ENCODE results near the gene POM121C.
"Not testable (repeated sequence)": the region's sequence is repeated elsewhere in the genome, so short reads cannot be mapped to it uniquely, and the experiment has no call there.

The POM121C gene

DNA sequence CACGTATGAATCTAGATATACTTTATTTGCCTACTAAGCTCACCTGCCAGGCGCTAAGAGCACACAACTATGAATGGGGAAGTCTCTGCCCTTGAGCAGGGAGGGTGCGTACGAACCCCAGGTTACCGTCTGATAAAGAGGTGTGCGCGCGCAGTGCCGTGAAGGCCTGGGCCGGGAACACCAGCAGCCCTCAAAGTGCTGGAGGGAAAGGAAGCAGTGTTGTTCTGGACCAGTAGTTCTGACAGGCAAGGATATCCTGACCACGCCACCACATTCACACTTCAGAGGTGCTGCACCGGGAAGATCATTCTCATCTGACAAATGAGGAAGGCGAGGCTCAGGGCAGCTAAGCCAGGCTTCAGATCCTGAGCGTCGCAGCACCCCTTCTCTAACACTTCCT is 62.6 kb downstream of the POM121C start:
- DNase-seq (ENCODE audit: low spot score) = not testable (repeated sequence)

DNA sequence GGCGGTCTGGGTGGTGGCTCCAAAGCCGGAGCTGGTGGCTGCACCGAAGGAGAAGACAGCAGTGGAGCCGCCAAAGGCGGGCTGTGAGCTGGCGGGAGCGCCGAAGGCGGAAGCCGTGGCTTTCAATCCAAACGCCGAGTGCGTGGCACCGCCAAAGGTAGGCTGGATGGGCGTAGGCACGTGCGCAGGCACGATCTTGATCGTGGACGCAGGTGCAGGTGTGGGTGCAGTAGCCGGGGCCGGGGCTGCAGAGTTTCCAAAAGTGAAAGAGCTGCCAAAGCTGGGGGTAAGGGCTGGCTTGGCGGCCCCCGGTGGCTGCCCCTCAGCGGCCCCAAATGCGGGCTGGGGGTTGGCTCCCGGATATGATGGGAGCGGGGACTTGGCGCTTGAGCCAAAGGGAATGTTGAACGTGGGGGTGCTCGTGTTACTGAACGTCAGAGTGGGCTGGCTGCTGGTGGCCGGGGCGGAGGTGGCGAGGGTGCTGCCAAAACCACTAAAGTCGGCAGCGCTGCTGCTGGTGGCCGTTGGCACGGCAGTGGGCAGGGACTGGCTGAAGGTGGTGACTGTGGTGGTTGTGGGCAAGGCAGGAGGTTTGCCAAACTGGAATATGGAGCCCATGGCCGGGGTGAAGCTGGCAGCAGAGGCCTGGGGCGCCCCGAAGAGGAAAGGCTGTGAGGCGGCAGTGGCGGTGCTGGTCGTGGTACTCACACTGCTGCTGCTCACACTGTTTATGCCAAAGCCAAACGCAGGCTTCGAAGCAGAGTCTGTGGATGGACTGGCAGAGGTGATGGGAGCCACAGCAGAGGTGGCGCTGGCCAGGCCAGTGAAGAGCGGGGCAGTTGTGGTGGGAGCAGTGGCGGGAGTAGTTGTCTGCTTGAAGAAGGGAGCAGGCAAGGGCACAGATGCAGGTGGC is 64.0 kb downstream of the POM121C start:
- not testable (repeated sequence) for DNase-seq (ENCODE audit: low spot score)

DNA sequence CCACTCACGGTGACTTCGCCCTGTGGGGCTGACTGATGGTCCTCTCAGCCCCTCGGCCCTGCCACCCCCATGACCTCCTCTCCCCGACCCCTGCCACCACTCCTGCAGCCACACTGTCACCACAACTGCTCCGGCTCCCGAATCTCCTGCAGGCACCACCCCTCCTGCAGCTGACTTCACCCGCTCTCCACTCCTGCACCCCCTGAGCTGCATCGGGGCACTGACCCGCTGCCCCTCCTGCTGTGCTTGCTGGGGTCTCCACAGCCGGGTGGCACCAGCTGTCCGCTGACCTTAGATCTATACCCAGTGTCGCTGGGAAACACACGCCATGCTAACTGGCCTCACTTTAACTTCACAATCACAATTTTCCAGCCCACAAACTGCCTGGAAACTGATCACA is 65.9 kb downstream of the POM121C start:
- not testable (repeated sequence) for DNase-seq (ENCODE audit: low spot score)

DNA sequence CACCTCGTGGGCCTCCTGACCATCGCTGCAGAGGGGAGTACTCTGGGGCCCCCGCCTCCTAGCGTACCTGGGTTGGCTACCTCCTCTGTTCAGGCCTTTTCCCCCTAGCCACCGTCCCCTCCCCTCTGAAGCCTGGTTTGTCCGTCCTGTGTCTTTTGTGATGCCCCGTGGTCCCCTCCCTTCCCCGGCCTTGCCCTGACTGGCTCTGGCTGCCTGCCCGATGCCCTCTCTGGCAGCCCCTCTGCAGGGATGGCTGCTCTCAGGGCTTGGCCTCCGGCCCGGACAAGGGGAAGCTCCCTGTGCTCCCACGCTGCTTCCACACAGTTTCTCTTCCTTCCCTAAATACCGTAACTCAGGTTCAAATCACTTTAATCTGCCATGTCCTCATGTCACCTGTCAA is 66.4 kb downstream of the POM121C start:
- DNase-seq (ENCODE audit: low spot score) = not testable (repeated sequence)

DNA sequence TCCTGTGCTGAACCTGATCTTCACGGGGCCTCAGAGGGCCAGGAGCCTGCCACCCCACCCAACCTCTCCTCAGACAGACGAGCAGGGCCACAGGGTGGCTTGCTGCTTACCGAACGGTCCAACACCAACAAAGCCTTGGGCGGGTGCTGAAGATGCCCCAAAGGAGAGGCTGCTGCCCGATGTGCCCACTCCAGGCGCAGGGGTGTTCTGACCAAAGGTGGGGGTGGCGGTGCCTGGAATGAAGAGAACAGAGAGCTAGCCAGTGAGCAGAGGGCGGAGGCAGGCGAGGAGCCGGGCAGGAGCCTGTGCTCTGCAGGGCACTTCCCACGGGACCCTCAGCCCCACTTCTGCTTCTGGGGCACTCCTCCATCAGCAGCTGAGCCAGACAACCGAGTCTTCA is 66.9 kb downstream of the POM121C start:
- not testable (repeated sequence) for DNase-seq (ENCODE audit: low spot score)

DNA sequence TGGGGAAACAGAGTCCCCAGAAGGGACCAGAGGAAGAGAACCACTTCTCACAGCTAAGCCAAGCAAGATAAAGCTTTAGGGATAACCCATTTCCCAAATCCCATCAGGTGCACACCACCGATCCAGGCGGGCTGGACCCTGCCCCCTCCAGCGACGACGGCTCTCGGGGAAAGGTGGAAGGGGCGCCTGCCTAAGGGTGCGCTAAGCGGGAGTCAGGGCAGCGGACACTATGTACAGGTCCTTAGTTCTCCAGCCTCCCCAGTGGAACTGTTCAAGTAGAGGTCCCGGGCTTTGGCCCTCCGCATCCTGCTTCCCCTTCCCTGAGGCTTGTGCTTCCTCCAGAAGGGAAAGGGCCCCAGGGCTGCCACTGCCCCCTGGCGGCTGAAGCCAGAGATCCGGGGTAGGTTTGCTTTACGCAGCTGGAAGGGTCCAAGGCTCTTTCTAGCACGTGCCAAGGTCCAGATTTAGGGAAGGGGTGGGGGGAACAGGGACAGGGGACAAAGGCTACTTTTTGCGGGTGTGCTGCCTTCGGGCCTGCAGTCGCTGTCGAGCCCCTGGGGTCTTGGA is 67.7 kb downstream of the POM121C start:
- not testable (repeated sequence) for DNase-seq (ENCODE audit: low spot score)

DNA sequence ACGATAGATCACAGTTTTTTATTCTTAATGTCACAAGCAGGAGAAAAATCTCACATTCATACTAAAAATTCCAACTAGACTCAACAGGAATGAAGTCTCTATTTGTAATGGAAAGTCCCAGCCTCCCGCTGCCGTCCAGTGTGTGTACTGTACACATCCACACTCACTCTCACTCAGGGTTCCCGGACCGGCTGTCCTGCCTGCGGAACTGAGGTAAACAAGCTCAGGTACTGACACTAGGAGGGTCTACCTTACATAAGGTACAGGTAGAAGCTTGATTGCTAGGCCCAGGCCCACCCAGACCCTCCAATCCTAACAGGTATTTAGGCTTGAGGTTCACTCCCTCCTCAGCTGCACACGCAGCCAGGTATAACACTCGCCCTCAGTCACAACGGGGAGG is 69.3 kb downstream of the POM121C start:
- DNase-seq (ENCODE audit: low spot score) = not testable (repeated sequence)

DNA sequence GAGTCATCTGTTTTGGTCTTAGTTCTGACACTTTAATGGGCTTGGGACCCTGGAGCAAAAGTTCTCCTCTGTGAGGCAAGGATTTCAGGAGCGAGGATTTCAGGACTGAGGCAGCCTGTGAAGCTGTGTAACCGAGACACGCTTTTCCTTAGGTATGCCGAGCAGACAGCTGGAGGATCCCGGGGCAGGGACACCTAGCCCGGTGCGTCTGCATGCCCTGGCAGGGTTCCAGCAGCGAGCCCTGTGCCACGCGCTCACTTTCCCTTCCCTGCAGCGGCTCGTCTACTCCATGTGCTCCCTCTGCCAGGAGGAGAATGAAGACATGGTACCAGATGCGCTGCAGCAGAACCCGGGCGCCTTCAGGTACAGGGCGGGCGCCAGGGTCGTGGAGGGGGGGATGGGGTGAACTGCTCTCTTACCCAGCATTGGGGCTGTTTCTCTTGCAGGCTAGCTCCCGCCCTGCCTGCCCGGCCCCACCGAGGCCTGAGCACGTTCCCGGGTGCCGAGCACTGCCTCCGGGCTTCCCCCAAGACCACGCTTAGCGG is 70.2 kb downstream of the POM121C start:
- DNase-seq (ENCODE audit: low spot score) = not testable (repeated sequence)

DNA sequence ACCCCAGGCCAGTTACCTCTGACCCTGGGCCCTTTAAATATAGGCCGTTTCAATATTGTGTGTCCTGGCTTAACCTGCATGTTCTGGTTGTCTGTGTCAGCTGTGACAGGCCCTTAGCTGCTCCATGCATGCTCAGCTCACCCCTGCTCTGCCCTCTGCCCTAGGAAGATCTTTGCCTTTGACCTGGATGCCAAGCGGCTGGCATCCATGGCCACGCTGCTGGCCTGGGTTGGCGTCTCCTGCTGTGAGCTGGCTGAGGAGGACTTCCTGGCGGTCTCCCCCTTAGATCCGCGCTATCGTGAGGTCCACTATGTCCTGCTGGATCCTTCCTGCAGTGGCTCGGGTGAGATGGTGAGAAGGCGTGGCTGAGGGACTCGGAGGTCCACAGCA is 70.7 kb downstream of the POM121C start:
- not testable (repeated sequence) for DNase-seq (ENCODE audit: low spot score)

DNA sequence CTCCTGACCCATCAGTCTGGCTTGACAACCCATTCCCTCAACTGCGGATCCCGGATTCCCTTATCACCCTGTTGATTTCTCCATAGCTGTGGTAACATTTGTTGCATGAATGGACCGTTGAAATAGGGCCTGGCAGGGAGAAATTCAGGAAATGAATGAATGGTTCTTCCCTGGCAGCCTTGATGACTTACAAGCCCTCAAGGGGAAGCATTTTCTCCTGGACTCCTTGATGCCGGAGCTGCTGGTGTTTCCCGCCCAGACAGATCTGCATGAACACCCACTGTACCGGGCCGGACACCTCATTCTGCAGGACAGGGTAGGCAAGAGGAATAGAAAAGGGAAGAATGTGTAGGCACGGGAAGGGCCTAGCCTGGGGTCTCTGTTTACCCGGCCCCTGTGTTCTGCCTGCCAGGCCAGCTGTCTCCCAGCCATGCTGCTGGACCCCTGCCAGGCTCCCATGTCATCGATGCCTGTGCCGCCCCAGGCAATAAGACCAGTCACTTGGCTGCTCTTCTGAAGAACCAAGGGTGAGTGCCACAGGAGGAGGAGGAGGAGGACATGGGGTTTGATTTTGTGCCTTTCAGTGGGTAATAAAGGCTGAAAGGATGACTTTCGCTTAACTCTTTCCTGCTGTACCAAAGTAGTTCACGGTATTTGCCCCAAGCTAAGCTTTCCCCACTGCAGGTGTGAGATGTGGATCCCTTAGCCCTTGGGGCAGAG is 71.2 kb downstream of the POM121C start:
- DNase-seq (ENCODE audit: low spot score) = not testable (repeated sequence)

DNA sequence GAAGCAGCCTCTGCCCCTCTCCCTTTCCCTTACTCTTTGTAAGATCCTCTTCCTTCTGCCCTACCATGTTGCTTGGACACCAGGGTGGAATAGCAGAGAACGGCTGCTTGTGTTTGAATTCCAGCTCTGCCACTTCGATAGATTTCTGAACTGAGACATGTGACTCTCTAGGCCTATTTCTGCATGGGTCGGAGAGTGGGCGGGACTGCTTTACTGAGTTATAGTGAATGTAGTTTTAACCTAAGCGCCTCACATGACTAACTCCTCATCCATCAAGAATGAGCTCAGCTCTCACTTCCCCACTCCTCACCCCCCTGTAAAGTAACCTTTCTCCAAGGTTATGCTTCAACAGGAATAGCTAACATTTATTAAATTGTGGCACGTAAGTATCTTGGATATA is 71.9 kb downstream of the POM121C start:
- DNase-seq (ENCODE audit: low spot score) = not testable (repeated sequence)

DNA sequence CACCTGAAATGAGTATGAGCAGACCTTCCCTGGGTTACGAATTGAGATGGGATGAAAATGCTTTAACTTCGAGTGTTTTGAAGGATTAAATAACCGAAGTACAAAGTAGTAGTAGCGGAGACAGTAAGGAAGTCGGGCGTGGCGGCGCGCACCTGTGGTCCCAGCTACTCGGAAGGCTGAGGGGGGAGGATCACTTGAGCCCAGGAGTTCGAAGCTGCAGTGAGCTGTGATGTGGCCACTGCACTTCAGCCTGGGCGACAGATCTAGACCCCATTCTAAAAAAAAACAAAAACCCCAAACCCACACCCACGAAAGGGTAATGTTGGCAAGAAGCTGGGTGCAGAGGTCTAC is 75.3 kb downstream of the POM121C start:
- DNase-seq (ENCODE audit: low spot score) = not testable (repeated sequence)

DNA sequence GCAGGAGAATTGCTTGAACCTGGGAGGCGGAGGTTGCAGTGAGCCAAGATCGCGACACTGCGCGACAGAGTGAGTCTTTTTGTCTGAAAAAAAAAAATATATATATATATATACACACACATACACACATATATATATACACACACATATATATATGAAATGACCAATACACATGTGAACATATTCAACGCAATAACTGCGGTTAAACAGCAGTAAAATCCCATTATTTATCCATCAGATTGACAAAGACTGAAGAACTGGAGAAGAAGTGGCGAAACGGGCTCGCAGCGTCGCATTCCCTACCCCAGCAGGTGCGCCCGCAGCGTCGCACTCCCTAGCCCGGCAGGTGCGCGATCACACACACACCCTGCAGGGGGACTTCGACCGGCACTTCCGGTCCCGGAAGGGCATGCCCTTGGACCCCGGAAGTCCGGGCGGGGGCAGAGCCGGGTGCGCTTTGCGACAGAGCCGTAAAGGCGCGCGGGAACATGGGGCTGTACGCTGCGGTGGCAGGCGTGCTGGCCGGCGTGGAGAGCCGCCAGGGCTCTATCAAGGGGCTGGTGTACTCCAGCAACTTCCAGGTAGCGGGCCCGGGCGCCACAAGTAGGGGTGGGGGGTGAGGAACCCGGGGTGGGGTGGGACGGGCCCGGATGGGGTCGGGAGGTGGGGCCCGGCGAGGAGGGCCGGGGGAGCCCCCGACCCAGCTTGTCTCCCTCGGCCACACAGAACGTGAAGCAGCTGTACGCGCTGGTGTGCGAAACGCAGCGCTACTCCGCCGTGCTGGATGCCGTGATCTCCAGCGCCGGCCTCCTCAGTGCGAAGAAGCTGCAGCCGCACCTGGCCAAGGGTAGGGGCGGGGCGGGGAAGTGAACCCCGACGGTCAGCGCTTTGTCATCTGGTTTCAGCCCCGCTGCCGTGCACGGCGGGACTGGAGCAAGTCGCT is 75.9 kb downstream of the POM121C start:
- DNase-seq (ENCODE audit: low spot score) = not testable (repeated sequence)

DNA sequence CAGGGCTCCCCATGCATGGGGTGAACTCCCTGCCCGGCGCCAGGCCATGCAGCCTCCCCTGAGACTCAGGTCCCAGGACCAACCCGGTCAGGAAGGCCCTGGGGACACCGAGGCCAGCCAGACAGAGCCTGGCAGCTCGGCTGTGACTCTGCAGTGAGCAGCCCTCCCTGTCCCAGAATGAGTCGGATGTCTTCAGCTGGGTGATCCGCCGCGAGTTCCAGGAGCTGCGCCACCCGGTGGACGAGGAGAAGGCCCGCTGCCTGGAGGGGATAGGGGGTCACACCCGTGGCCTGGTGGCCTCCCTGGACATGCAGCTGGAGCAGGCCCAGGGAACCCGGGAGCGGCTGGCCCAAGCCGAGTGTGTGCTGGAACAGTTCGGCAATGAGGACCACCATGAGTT is 81.4 kb downstream of the POM121C start:
- not testable (repeated sequence) for DNase-seq (ENCODE audit: low spot score)

DNA sequence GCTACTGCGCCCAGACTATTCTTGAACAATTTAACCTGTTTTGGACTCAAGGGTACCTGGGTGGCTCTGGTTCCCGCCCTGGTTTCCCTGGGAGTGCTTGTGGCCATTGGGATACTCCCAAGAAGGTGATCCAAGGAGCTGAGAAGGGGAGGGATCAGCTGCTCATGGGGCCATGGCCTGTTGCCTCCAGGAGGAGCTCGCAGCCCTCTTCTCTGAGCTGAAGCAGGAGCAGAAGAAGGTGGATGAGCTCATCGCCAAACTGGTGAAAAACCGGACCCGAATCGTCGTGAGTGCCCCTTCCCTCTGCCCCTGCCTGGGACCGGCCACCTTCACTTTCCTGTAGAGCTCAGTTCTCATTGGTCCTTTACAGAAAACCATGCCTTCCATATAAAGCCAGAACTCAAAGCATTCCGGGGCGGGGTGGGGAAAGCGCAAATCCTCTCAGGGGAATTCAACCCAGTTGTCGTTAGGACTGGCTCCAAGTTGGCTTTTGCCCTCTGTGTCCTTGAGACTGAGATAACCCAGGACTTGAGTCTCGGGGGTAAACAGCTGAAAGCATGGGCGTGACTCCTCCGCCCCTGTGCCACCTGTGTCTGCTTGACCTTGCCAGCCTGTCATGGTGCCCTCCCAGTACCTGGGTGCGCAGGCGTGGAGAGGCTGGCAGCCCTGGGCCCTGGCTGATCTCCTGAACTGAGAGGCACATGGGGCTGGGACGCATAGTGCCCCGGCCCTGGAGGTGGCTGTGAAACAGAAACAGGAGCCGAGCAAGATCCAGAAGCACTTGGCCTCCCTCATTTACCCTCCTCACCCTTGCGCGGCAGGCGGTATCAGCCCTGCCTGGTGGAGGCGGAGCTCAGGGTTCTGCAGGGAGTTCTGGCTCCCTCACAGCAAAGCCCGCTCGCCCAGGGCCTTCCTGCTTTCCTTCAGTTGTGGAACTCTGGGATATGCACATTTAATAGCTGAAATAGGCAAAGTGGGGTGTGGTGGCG is 82.3 kb downstream of the POM121C start:
- DNase-seq (ENCODE audit: low spot score) = not testable (repeated sequence)

DNA sequence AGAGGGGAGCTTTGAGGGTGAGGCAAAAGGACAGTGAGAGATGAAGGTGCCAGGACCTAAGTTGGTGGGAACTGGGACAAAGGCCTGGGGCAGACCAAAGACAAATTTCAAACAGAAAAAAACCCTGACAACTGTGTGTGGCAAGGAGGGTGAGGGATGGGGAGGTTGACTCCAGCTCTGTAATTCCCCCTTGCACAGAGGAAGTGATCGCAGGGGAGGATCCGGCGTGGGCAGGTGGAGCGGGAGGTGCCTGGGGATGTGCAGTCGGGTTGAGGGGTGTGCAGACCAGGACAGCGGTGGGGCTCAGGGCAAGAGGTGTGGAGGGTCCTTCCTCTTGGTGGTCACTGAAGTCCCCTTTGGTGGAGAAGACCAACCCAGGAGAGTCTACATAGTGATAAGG is 85.5 kb downstream of the POM121C start:
- not testable (repeated sequence) for DNase-seq (ENCODE audit: low spot score)

DNA sequence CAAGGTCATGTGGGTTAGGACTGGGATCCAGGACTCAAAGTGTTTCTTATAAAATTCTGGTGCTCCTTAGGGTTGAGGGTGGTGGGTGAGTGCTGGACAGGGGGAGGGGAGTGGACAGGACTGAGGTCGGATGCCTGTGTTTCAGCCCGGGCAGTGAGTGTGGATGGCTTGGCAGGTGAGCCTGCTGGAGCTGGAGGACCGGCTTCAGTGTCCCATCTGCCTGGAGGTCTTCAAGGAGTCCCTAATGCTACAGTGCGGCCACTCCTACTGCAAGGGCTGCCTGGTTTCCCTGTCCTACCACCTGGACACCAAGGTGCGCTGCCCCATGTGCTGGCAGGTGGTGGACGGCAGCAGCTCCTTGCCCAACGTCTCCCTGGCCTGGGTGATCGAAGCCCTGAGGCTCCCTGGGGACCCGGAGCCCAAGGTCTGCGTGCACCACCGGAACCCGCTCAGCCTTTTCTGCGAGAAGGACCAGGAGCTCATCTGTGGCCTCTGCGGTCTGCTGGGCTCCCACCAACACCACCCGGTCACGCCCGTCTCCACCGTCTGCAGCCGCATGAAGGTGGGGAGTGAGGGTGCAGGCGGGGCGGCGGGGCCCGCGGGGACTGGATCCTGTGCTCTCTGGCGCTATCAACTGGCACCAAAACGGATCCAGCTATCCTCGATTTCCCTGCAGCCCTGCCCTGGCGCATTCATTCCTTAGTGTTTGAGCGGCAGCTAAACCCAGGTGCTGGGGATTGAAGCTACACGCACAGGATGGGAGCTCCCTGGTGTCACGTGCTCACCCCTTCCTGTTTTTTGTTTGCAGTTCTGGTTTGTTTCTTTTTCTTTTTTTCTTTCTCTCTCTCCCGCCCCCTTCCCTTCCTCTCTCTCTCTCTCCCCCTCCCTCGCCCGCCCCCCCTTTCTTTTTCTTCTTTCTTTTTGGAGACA is 87.1 kb downstream of the POM121C start:
- not testable (repeated sequence) for DNase-seq (ENCODE audit: low spot score)

DNA sequence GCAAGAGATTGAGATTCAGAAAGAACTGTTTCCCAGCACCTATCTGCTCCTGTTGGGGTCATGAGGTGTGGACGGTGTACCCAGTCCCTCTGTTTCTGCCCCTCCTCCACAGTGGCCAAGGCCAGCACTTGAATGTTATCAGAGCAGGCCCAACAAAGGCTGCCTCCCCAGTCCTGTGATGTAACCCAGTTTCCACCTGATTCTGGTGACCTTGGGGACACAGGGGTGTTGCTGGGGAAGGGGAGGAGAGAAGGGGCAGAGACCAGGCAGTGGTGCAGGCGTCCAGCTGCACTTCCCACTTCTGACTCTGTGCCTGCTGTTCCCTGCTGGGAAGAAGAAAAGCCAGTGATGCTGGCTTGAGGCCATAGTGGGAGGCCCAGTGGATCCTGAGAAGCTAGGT is 88.2 kb downstream of the POM121C start:
- not testable (repeated sequence) for DNase-seq (ENCODE audit: low spot score)

DNA sequence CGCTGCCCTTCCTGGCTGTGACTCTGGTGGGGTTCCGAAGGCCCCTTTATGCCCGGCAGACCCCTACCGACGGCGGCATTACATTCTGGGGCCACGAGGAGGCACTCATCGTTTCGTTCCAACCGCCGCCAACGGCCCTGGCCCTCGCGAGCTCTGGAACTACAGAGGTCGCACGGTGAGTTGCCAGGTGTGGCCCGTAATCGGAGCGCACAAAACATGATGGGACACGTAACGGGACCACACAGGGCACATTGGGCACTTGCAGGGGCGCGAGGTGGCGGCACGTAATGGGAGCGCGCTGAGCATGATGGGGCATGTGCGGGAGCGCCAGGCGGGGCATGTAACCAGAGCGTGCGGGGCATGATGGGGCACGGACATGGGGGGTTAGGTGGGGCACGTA is 90.8 kb downstream of the POM121C start, which contains the start of gene TRIM73:
Gene TRIM73, plus strand, starts transcription at position 301 of the 400 bp plus-strand sequence. CDS start 3,305 bp downstream, outside the sequence.
- not testable (repeated sequence) for DNase-seq (ENCODE audit: low spot score)

All from kidney capillary endothelial cell (primary cell).